Left ventricle myocardium inferior (tissue), 1 donor: ENCODE data around the gene LHX1. TPM values are rescaled to one million over a fixed set of nuclear protein-coding genes. Genes with fewer than 3 reads are reported as not detected.
A peak's percentile ranks its signal among the peaks of the same experiment; 100 is the strongest.

Source experiments
- DNase-seq: peaks from one replicate; pipeline ENCODE4 v3.0.0-alpha.2; 2020
- H3K27ac ChIP-seq: fragments of 200-600 bp; replicated peaks from 2 replicates; pipeline ENCODE4 v1.8.0; 2021
- H3K27me3 ChIP-seq: fragments of 200-600 bp; 2 replicates; pipeline ENCODE4 v1.8.0; 2021; ENCODE audit warnings: low read depth
- H3K36me3 ChIP-seq: fragments of 200-600 bp; 2 replicates; pipeline ENCODE4 v1.8.0; 2021
- H3K4me1 ChIP-seq: fragments of 200-600 bp; 2 replicates; pipeline ENCODE4 v1.8.0; 2021
- H3K4me3 ChIP-seq: fragments of 200-600 bp; 2 replicates; pipeline ENCODE4 v1.8.0; 2021; ENCODE audit warnings: mild to moderate bottlenecking, moderate library complexity
- H3K9me3 ChIP-seq: fragments of 200-600 bp; replicated peaks from 2 replicates; pipeline ENCODE4 v1.8.0; 2021
- CTCF ChIP-seq: fragments of 200-600 bp; IDR thresholded peaks from 2 replicates; pipeline ENCODE4 v1.8.0; 2021; ENCODE audit warnings: antibody characterized with exemption, mild to moderate bottlenecking, borderline replicate concordance
- intact Hi-C: fragments of 100-400 bp; cut with micrococcal nuclease; formaldehyde crosslinking; loops from one replicate; pipeline ENCODE4 v1.11.0; 2022
- total RNA-seq: library from RNA; stranded (reverse); fragmentation: NEBNext Ultra II Directional; extraction: Animal tissue kit (Norgen Biotek cat#: 25700); gene quantifications from one replicate; pipeline ENCODE4 v1.2.1, GENCODE V29; 2021
- donor health status: DM: no; HTN: yes; CAD: no; lungs with severe emphysema.

LHX1 gene
- total RNA-seq, 1 donor from 2014 or later: not detected

GRCh38 chr17:36945959-36946725 lies 8.9 kb downstream of the LHX1 start:
- DNase-seq: no peak
- intact Hi-C loops: no loop called here
- TF ChIP-seq CTCF: no peak
- Histone ChIP-seq H3K27me3 (peaks cover 67% of the 10 kb centered on the region), H3K4me1 (peaks cover 46% of the 10 kb centered on the region), H3K4me3 (no peak overlapping the region), H3K27ac (no peak overlapping the region), H3K36me3 (peaks cover 8% of the 10 kb centered on the region), H3K9me3 (no peaks in the 10 kb centered on the region)

- Histone ChIP-seq H3K27me3 (peaks cover 62% of the 10 kb centered on the region), H3K9me3 (no peaks in the 10 kb centered on the region), H3K4me3 (no peak overlapping the region), H3K36me3 (peaks cover 11% of the 10 kb centered on the region), H3K27ac (no peak overlapping the region), H3K4me1 (peaks cover 46% of the 10 kb centered on the region)
- DNase-seq: no peak
- intact Hi-C loops: no loop called here
- no peak for TF ChIP-seq CTCF
These were observed 9.4 kb downstream of the LHX1 start for GRCh38 chr17:36946726-36947091.

GRCh38 chr17:36947922-36948716 lies 10.8 kb downstream of the LHX1 start:
- peaks cover 32% of the 10 kb centered on the region for H3K4me1 ChIP-seq
- intact Hi-C loops: no loop called here
- peak overlapping the region; percentile 89 for H3K4me3 ChIP-seq
- no peak for DNase-seq
- no peaks in the 10 kb centered on the region for H3K9me3 ChIP-seq
- peaks cover 48% of the 10 kb centered on the region for H3K27me3 ChIP-seq
- peak overlapping the region; percentile 88 for H3K27ac ChIP-seq
- peaks cover 25% of the 10 kb centered on the region for H3K36me3 ChIP-seq
- no peak for TF ChIP-seq CTCF

DNA sequence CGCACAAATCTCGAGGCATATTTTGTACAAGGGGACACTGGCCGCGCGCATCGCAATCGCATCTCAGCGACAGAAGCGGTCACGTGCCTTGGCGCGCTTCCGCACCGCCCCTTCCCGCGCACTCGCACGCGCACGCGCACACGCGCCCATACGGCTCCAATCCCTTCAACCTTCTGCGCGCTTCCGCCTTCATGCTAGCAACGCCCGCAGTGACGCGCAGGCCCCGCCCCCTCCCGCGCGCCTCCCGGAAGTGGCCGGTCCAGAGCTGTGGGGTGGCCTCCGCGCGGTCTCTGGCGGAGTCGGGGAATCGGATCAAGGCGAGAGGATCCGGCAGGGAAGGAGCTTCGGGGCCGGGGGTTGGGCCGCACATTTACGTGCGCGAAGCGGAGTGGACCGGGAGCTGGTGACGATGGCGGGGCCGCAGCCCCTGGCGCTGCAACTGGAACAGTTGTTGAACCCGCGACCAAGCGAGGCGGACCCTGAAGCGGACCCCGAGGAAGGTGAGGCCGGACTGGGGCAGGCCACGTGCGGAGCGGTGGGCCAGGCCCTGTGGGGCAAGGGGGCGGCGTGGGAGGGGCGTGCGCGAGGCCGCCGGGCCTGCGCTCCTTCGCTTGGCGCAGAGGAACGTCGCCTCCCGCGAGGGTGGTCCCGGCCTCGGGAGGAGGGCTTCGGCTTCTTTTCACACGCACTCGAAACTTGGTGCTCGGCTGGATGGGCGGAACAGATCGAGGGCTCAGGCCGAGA lies 11.6 kb downstream of the LHX1 start, which contains the start of gene AATF:
Gene AATF (plus strand): TSS at position 238 of the 744 bp plus-strand sequence. CDS start 172 bp downstream, at position 410.
- Histone ChIP-seq H3K4me1 (peaks cover 30% of the 10 kb centered on the region), H3K36me3 (peaks cover 33% of the 10 kb centered on the region), H3K9me3 (no peaks in the 10 kb centered on the region), H3K27ac (peak within 1 kb of the TSS; percentile 88), H3K4me3 (peak within 1 kb of the TSS; percentile 89), H3K27me3 (peaks cover 40% of the 10 kb centered on the region)
- DNase-seq: peak; percentile 97
- intact Hi-C loops: no loop called here
- TF ChIP-seq CTCF: no peak

GRCh38 chr17:36949461-36949927 lies 12.2 kb downstream of the LHX1 start:
- Histone ChIP-seq H3K36me3 (peaks cover 39% of the 10 kb centered on the region), H3K9me3 (no peaks in the 10 kb centered on the region), H3K27ac (peak overlapping the region; percentile 88), H3K4me3 (peak overlapping the region; percentile 89), H3K4me1 (peaks cover 30% of the 10 kb centered on the region), H3K27me3 (peaks cover 34% of the 10 kb centered on the region)
- TF ChIP-seq CTCF: no peak
- DNase-seq: no peak
- intact Hi-C loops: no loop called here
